Cardiac muscle cell (in vitro differentiated cells and primary cell): ENCODE measurements around the gene CNTN2. TPM values are rescaled to one million over a fixed set of nuclear protein-coding genes. Genes with fewer than 3 reads are reported as not detected.

ENCODE experiments used
- DNase-seq, 2 donors: peaks; one replicate each; pipeline versions ENCODE4 v3.0.0 to v3.0.0-alpha.2; 2010 to 2017; ENCODE audit warnings: low read depth in 1 of 2, low spot score in 1 of 2
- H3K27ac ChIP-seq: fragments of 200-600 bp; sonication (generic); 2 replicates; pipeline ENCODE4 v1.5.1; 2016
- H3K27me3 ChIP-seq: fragments of 200-600 bp; sonication (generic); 2 replicates; pipeline ENCODE4 v1.6.0; 2016; ENCODE audit warnings: control low read depth
- H3K36me3 ChIP-seq: fragments of 200-600 bp; sonication (generic); 2 replicates; pipeline ENCODE4 v1.5.1; 2016; ENCODE audit warnings: control low read depth
- H3K4me1 ChIP-seq: fragments of 200-600 bp; sonication (generic); 2 replicates; pipeline ENCODE4 v1.8.1; 2017; ENCODE audit warnings: low read depth, mild to moderate bottlenecking, mixed run types
- H3K4me3 ChIP-seq: fragments of 200-600 bp; sonication (generic); 2 replicates; pipeline ENCODE4 v1.5.1; 2016; ENCODE audit warnings: mild to moderate bottlenecking
- H3K9me3 ChIP-seq: fragments of 200-600 bp; sonication (generic); 2 replicates; pipeline ENCODE4 v1.5.1; 2017; ENCODE audit warnings: low read depth, mild to moderate bottlenecking, control low read depth
- CTCF ChIP-seq: IDR thresholded peaks from 2 replicates; pipeline ENCODE4 v1.5.1; 2012; ENCODE audit warnings: low read depth, mild to moderate bottlenecking, low read length
- polyA plus RNA-seq: library from polyadenylated mRNA; unstranded; fragments of >200 nt; fragmentation: Nextera tagmentation; extraction: Ambion mirVana; gene quantifications from 2 replicates; pipeline ENCODE4 v1.2.1, GENCODE V29; 2016
- total RNA-seq: library from RNA; depleted of rRNA; stranded (reverse); fragments of >200 nt; gene quantifications from 2 replicates; pipeline ENCODE4 v1.2.3, GENCODE V29; 2016

Gene CNTN2
- total and polyA plus RNA-seq, 2 experiments from 2014 or later, result not detected

- H3K27me3 ChIP-seq, result peaks cover 93% of the 10 kb centered on the region
- no peaks in the 10 kb centered on the region for H3K9me3 ChIP-seq
- no peak for TF ChIP-seq CTCF
- no peak overlapping the region for H3K4me3 ChIP-seq
- H3K27ac ChIP-seq, result no peak overlapping the region
- no peak for DNase-seq
- H3K4me1 ChIP-seq, result no peaks in the 10 kb centered on the region
- H3K36me3 ChIP-seq, result no peaks in the 10 kb centered on the region
These were observed 758 bp upstream of the CNTN2 start for GRCh38 chr1:205041998-205042910.

DNA sequence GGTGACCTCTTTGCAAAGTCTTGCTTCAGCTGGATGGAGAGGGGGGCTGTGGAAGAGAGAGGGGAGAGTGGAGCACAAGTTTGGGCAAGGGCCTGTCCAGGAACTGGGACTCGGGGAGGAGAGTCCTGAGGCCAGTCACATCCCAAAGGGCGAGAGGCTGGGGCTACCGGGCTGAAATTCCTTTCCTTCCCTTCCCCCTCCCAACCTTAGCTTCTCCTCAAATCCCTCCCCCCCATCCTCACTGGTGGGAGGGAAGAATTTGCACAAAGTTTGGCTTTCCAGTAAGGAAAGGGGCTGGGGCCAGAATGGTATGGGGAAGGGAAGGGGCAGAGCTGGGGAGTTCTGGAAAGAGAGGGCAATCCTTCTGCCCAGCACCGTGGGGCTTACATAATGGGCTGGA is 854 bp downstream of the CNTN2 start:
- H3K27me3 ChIP-seq, result peaks cover 98% of the 10 kb centered on the region
- no peak for DNase-seq
- H3K4me1 ChIP-seq, result no peaks in the 10 kb centered on the region
- no peak for TF ChIP-seq CTCF
- H3K4me3 ChIP-seq, result no peak overlapping the region
- no peak overlapping the region for H3K27ac ChIP-seq
- H3K36me3 ChIP-seq, result no peaks in the 10 kb centered on the region
- H3K9me3 ChIP-seq, result no peaks in the 10 kb centered on the region

DNA sequence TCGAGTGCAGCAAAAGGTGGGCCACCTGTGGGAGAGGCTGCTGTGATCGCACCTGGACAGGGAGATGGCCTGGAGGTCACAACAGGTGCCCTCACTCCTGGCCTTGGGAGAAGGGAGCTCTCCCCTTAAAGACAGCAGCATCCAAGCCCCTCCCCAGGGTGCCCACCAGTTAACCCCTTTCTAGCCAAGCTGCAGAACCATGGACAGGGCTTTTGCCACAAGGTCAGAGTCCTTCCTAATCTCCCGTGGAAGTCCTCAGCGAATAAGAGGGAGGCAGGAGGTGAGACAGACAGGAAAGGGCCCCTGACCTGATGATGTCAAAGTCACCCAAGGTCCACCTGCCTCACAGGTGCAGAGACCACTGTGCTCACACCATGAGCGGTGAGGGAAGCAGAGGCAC is 1.7 kb downstream of the CNTN2 start:
- Histone ChIP-seq H3K27ac (no peak overlapping the region), H3K9me3 (no peaks in the 10 kb centered on the region), H3K27me3 (peaks cover 94% of the 10 kb centered on the region), H3K4me3 (no peak overlapping the region), H3K36me3 (no peaks in the 10 kb centered on the region), H3K4me1 (no peaks in the 10 kb centered on the region)
- peak in 1 of 2 donors; percentile 35 for DNase-seq
- TF ChIP-seq CTCF, result no peak

- H3K4me1 ChIP-seq, result no peaks in the 10 kb centered on the region
- no peaks in the 10 kb centered on the region for H3K9me3 ChIP-seq
- DNase-seq, result no peak
- H3K36me3 ChIP-seq, result no peaks in the 10 kb centered on the region
- no peak overlapping the region for H3K4me3 ChIP-seq
- H3K27me3 ChIP-seq, result peaks cover 91% of the 10 kb centered on the region
- H3K27ac ChIP-seq, result no peak overlapping the region
- TF ChIP-seq CTCF, result no peak
These were observed 2.1 kb downstream of the CNTN2 start for GRCh38 chr1:205045146-205045545.

GRCh38 chr1:205046870-205047269 is 3.9 kb downstream of the CNTN2 start:
- Histone ChIP-seq H3K9me3 (no peaks in the 10 kb centered on the region), H3K27ac (no peak overlapping the region), H3K27me3 (peaks cover 74% of the 10 kb centered on the region), H3K4me1 (no peaks in the 10 kb centered on the region), H3K4me3 (no peak overlapping the region), H3K36me3 (no peaks in the 10 kb centered on the region)
- no peak for DNase-seq
- TF ChIP-seq CTCF, result no peak
